Lower leg skin (tissue), 3 donors: ENCODE measurements around the gene GRK1.

ENCODE experiments used
- CTCF ChIP-seq, 3 donors: fragments of 450-650 bp; IDR thresholded peaks; one replicate each; pipeline ENCODE4 v1.5.1; 2016; ENCODE audit warnings: antibody characterized with exemption in 3 of 3, mild to moderate bottlenecking in 3 of 3, moderate library complexity in 2 of 3
- POLR2A ChIP-seq, 2 donors: fragments of 450-650 bp; IDR thresholded peaks; one replicate each; pipeline ENCODE4 v1.6.1; 2016 to 2017; ENCODE audit warnings: antibody characterized with exemption in 2 of 2, mild to moderate bottlenecking in 1 of 2, moderate library complexity in 1 of 2

DNA sequence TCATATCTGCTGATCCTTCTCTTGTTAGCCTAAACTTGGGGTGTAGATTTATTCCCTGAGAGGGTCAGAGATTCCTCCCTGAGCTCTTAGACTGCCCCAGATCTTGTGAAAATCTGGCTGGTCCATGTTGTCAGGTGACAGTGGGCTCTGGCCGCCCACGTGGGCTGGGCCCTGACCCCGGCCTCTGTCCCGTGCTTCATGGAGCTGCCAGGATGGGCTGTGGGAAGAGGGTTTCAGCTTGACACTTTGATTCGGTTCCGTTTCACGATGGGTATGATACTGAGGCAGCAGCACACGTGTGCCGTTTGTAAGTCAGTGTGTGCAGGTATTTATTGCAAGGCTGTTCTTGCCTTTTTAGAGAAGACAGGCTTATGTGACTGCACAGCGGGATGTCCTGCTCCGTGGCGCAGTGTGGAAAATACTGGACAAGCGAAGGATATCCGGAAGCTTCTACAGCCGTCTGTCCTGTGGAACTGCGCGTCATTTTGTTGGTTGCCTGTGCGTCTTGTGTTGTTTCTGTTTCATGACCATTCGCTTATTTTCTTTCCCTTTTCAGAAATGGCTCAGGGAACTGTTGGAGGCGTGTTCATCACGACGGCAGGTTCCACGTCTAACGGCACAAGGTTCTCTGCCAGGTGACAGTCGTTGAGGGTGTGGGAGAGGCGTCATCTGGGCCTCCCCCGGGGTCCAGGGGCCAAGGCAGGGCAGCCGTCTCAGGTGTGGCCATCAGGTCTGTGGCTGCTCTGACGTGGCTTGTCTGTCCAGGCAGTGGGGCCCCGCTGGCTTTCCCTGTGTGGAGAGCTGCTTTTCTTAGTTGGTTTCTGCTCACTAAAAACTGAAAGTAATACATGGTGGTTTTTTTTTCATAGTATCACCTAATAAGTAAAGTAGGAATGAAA is 29.5 kb upstream of the GRK1 start:
- TF ChIP-seq CTCF (IDR thresholded peaks at IDR 0.05) (no peak), POLR2A (IDR thresholded peaks at IDR 0.05) (no peak)
